KMS-11 (cell line): ENCODE data around the gene MOCS3.
"Not testable (repeated sequence)": the region's sequence is repeated elsewhere in the genome, so short reads cannot be mapped to it uniquely, and the experiment has no call there.

ENCODE experiments used
- H2AFZ ChIP-seq: fragments of 200-600 bp; sonication (generic); 2 replicates; pipeline ENCODE4 v1.6.1; 2016; ENCODE audit warnings: antibody characterized with exemption, mixed run types, low read depth
- H3K27ac ChIP-seq: fragments of 200-600 bp; sonication (generic); 2 replicates; pipeline ENCODE4 v1.6.1; 2016; ENCODE audit warnings: mild to moderate bottlenecking, mixed run types
- H3K27me3 ChIP-seq: fragments of 200-600 bp; sonication (generic); 2 replicates; pipeline ENCODE4 v1.6.1; 2017; ENCODE audit warnings: mild to moderate bottlenecking, low read depth, mixed run types, moderate library complexity; ENCODE audit not compliant: insufficient read depth
- H3K36me3 ChIP-seq: fragments of 200-600 bp; sonication (generic); 2 replicates; pipeline ENCODE4 v1.6.1; 2017; ENCODE audit warnings: mild to moderate bottlenecking, mixed run types; ENCODE audit not compliant: insufficient read depth
- H3K4me1 ChIP-seq: fragments of 200-600 bp; sonication (generic); 2 replicates; pipeline ENCODE4 v1.6.1; 2016; ENCODE audit warnings: mild to moderate bottlenecking, low read depth, mixed run types; ENCODE audit not compliant: poor library complexity, severe bottlenecking
- H3K4me2 ChIP-seq: fragments of 200-600 bp; sonication (generic); 2 replicates; pipeline ENCODE4 v1.7.0; 2016; ENCODE audit warnings: mild to moderate bottlenecking, mixed run types
- H3K4me3 ChIP-seq: fragments of 200-600 bp; sonication (generic); IDR thresholded peaks from 2 replicates; pipeline ENCODE4 v1.6.1; 2017; ENCODE audit warnings: low read depth, low read length, mixed read lengths; ENCODE audit not compliant: insufficient read depth
- H3K79me2 ChIP-seq: fragments of 200-600 bp; sonication (generic); 2 replicates; pipeline ENCODE4 v1.6.1; 2016; ENCODE audit warnings: low read depth, mixed run types; ENCODE audit not compliant: insufficient read depth
- H3K9ac ChIP-seq: fragments of 200-600 bp; sonication (generic); 2 replicates; pipeline ENCODE4 v1.6.1; 2016; ENCODE audit warnings: mild to moderate bottlenecking, mixed run types
- H4K20me1 ChIP-seq: fragments of 200-600 bp; sonication (generic); 2 replicates; pipeline ENCODE4 v1.6.1; 2016; ENCODE audit warnings: mild to moderate bottlenecking, mixed run types; ENCODE audit not compliant: insufficient read depth
- TF ChIP-seq, protein P1 (sequence below): fragments of 200-600 bp; sonication (generic); conservative IDR thresholded peaks from 2 replicates; pipeline ENCODE4 v1.6.1; 2017; ENCODE audit warnings: low read depth, mild to moderate bottlenecking, antibody characterized with exemption, low read length, moderate library complexity, mixed read lengths

Gene MOCS3

DNA sequence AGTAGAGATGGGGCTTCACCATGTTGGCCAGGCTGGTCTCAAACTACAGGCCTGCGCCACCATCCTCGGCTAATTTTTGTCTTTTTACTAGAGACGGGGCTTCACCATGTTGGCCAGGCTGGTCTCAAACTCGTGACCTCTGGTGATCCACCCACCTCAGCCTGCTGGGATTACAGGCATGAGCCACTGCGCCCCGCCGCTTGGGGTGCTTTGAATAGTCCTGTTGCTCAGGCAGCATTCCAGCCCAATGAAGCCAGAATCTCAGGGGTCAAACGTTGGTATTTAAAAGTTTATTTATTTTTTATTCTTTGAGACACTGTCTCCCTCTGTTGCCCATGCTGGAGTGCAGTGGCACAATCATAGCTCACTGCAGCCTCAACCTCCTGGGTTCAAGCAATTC, 11.3 kb downstream of the MOCS3 start:
- Histone ChIP-seq H4K20me1 (no peaks in the 10 kb centered on the region), H3K4me3 (no peak overlapping the region), H3K27ac (no peak overlapping the region), H3K27me3 (no peaks in the 10 kb centered on the region), H3K4me2 (no peak overlapping the region), H2AFZ (no peak overlapping the region), H3K36me3 (no peaks in the 10 kb centered on the region), H3K4me1 (no peaks in the 10 kb centered on the region), H3K9ac (no peak overlapping the region), H3K79me2 (no peaks in the 10 kb centered on the region)
- TF ChIP-seq, protein P1, sequence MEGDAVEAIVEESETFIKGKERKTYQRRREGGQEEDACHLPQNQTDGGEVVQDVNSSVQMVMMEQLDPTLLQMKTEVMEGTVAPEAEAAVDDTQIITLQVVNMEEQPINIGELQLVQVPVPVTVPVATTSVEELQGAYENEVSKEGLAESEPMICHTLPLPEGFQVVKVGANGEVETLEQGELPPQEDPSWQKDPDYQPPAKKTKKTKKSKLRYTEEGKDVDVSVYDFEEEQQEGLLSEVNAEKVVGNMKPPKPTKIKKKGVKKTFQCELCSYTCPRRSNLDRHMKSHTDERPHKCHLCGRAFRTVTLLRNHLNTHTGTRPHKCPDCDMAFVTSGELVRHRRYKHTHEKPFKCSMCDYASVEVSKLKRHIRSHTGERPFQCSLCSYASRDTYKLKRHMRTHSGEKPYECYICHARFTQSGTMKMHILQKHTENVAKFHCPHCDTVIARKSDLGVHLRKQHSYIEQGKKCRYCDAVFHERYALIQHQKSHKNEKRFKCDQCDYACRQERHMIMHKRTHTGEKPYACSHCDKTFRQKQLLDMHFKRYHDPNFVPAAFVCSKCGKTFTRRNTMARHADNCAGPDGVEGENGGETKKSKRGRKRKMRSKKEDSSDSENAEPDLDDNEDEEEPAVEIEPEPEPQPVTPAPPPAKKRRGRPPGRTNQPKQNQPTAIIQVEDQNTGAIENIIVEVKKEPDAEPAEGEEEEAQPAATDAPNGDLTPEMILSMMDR = no peak

DNA sequence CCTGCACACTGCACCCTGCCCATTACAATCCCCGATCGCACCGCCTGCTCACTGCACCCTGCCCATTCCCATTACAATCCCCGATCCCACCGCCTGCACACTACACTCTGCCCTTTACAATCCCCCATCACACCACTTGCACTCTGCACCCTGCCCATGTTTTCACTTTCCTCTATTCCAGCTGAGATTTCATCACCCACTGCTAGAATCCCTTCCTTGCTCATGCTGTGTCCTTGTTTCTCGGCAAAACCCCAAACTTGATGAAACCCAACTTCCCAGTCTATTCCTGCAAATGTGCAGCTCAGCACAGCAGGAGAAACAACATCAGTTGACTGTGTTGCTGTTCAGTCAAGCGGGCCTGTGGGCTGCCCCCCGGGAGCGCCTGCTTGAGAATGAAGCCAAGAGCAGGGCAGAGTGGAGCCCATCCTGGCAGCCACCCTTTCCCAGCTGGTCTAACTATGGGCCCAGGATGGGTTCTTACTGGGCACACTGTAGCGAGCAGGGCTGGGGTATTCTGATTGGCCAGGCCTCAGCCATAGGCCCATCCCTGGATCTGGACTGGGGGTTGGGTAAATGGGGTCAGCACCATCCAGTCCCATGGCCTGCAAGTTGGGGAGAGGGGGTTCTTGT, 17.2 kb downstream of the MOCS3 start:
- Histone ChIP-seq H3K27ac (no peak overlapping the region), H2AFZ (no peak overlapping the region), H3K4me2 (no peak overlapping the region), H3K4me3 (no peak overlapping the region), H3K9ac (no peak overlapping the region), H3K36me3 (no peaks in the 10 kb centered on the region), H3K27me3 (peaks cover 3% of the 10 kb centered on the region; the same call in 1 of the 2 replicates), H3K79me2 (no peaks in the 10 kb centered on the region), H3K4me1 (no peaks in the 10 kb centered on the region), H4K20me1 (no peaks in the 10 kb centered on the region)
- TF ChIP-seq, protein P1 = no peak

- H3K9ac ChIP-seq = no peak overlapping the region
- H3K4me1 ChIP-seq = peaks cover 4% of the 10 kb centered on the region
- no peaks in the 10 kb centered on the region for H3K36me3 ChIP-seq
- no peaks in the 10 kb centered on the region for H3K79me2 ChIP-seq
- H4K20me1 ChIP-seq = no peaks in the 10 kb centered on the region
- H3K4me2 ChIP-seq = no peak overlapping the region
- no peak overlapping the region for H2AFZ ChIP-seq
- TF ChIP-seq, protein P1 = no peak
- no peak overlapping the region for H3K27ac ChIP-seq
- no peak overlapping the region for H3K4me3 ChIP-seq
- peaks cover 3% of the 10 kb centered on the region; the same call in 1 of the 2 replicates for H3K27me3 ChIP-seq
Measured at GRCh38 chr20:50977066-50978021, 18.7 kb downstream of the MOCS3 start.

- not testable (repeated sequence) for H3K27ac ChIP-seq
Measured at GRCh38 chr20:50978533-50978932, 19.9 kb downstream of the MOCS3 start.

More at GRCh38 chr20:50978533-50978932, 19.9 kb downstream of the MOCS3 start:
- H3K4me3 ChIP-seq, H3K27me3 ChIP-seq, H3K79me2 ChIP-seq, H2AFZ ChIP-seq, H3K4me2 ChIP-seq, H3K36me3 ChIP-seq, H3K4me1 ChIP-seq, H3K9ac ChIP-seq, H4K20me1 ChIP-seq: not testable (repeated sequence)
